Activated naive CD4-positive, alpha-beta T cell treated with anti-CD3 and anti-CD28 coated beads, Interleukin-2, amount 50 U/mL, for 16 hours (primary cell): ENCODE data around the gene HS6ST2.
"Not testable (repeated sequence)": the region's sequence is repeated elsewhere in the genome, so short reads cannot be mapped to it uniquely, and the experiment has no call there.

Experiments
- DNase-seq: peaks from one replicate; pipeline ENCODE4 v3.0.0-alpha.2; 2020

The HS6ST2 gene

GRCh38 chrX:132940727-132941327 is 17.6 kb downstream of the HS6ST2 start:
- no peak for DNase-seq

- no peak for DNase-seq
Observed at GRCh38 chrX:132933170-132933569, 25.3 kb downstream of the HS6ST2 start.

GRCh38 chrX:132924426-132924825 is 34.0 kb downstream of the HS6ST2 start:
- no peak for DNase-seq

GRCh38 chrX:132918523-132918922 is 39.9 kb downstream of the HS6ST2 start:
- DNase-seq: no peak

DNA sequence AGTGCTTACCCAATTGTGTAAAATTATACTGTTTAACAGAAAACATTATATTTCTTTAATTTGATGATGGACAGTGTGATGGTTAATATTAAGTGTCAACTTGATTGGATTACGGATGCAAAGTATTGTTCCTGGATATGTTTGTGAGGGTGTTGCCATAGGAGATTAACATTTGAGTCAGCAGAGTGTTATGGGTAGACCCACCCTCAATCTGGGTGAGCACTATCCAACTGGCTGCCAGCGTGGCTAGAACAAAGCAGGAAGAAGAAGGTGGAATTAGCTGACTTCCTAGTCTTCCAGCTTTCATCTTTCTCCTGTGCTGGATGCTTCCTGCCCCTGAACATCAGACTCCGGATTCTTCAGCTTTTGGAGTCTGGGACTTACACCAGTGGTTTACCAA is 42.1 kb downstream of the HS6ST2 start:
- DNase-seq: no peak

GRCh38 chrX:132909643-132910042 is 48.8 kb downstream of the HS6ST2 start:
- no peak for DNase-seq

GRCh38 chrX:132908891-132909290 is 49.5 kb downstream of the HS6ST2 start:
- no peak for DNase-seq

- DNase-seq: no peak
Observed at GRCh38 chrX:132900633-132901293, 57.7 kb downstream of the HS6ST2 start.

DNA sequence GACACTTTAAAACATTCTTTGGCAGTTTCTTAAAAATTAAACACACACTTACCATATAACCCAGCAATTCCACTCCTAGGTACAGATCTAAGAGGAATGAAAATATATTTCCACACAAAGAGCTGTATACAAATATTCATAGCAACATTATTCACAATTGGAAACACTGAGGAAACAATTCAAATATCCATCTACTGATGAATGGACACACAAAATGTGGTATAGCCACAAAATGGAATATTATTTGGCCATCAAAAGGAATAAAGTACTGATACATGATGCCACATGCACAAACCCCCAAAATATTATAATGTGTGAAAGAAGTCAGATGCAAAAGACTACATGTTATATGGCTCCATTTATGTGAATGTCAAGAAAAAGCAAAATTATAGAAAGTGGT is 70.9 kb downstream of the HS6ST2 start:
- no peak for DNase-seq

DNA sequence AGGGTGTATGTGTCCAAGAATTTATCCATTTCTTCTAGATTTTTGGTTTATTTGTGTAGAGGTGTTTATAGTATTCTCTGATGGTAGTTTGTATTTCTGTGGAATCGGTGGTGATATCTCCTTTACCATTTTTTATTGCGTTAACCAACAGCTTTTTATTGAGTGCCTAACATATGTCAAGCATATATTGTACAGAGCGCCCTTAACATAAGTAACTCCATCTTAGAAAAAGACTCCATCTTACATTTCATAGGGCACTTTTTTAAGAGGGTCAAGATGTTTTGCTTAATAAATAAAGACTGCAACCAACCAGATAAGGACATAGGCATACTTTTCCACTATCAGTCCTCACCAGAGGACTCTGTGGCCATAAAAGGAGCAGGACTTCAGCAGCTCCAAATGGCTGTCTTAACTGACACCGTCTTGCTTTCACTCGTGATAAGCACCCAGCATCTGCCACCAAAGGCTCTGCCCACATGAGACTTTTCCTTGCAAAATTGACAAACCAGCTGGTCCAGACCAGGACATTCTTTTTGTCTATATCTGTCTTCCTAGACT is 75.0 kb downstream of the HS6ST2 start:
- DNase-seq: no peak

DNA sequence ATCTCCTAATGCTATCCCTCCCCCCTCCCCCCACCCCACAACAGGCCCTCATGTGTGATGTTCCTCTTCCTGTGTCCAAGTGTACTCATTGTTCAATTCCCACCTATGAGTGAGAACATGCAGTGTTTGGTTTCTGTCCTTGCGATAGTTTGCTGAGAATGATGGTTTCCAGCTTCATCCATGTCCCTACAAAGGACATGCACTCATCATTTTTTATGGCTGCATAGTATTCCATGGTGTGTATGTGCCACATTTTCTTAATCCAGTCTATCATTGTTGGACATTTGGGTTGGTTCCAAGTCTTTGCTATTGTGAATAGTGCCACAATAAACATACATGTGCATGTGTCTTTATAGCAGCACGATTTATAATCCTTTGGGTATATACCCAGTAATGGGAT is 77.7 kb downstream of the HS6ST2 start:
- DNase-seq: not testable (repeated sequence)

DNA sequence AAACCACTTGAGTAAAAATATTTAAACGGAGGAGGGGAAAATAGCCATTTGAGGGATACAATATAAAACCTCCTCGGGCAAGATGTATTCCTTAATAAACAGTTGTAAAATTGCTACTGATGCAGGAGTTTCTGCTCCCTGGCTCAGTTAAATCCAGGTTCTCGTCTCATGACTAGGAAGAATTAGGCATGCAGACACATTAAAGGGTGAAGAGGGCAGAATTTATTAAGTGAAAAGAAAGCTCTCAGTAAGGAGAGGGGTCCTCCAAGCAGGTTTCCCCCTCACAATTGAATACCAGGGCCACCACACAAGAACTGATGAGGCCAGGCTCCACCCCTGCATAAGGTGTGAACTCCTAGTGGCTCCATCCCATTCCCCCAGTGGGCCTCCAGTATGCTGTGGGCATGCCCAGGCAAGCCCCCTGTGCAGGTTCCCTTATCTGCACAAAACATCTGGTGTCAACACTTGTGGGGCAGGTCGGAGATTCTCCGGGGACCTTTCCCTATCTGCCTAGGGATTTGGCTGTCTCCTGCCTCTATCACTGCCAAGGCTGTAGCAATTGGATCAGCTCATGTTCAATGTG is 80.4 kb downstream of the HS6ST2 start:
- DNase-seq: no peak

GRCh38 chrX:132876523-132877338 is 81.7 kb downstream of the HS6ST2 start:
- DNase-seq: no peak

- no peak for DNase-seq
Observed at GRCh38 chrX:132875650-132876522, 82.5 kb downstream of the HS6ST2 start.

DNA sequence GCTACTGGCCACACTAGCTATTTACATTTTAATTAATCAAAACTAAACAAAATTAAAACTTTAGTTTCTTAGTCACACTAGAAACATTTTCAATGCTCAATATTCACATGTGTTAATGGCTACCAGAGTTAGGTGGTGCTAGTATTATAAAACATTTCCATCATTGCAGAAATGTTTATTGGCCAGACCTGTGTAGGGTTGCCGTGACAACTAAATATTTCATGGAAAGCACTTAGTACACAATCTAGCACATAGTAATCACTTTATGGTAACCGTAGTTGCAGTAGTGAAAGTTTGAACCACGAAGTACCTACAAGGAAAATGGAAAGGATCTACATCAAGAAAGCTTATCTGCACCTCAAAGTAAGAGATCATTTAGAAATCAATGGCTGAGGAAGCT is 95.9 kb downstream of the HS6ST2 start:
- no peak for DNase-seq

GRCh38 chrX:132861076-132861475 is 97.4 kb downstream of the HS6ST2 start:
- no peak for DNase-seq

DNA sequence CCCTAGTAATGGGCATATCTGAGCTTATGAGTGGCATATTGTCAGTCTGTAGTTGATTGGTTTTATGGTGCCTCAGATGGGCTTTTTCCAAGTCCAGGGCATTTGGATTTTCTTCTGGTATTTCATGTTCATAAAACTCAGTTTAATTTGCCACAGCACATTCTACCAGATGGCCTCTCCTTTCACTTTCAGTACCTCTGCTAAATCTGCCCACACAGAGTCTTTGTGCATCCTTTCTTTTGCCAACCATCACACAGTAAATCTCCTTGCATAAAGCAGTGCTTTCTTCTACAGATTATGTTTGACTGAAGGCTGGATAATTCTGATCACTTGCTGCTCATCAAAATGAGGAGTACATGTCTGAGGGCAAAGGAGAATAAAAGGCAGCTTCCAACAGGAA is 98.2 kb downstream of the HS6ST2 start:
- DNase-seq: no peak

GRCh38 chrX:132858018-132858417 is 100.4 kb downstream of the HS6ST2 start:
- DNase-seq: no peak

GRCh38 chrX:132855780-132856341 is 102.6 kb downstream of the HS6ST2 start:
- no peak for DNase-seq

- no peak for DNase-seq
Observed at GRCh38 chrX:132853040-132853439, 105.4 kb downstream of the HS6ST2 start.

GRCh38 chrX:132848296-132848970 is 110.0 kb downstream of the HS6ST2 start:
- DNase-seq: no peak
